K562 (cell line): ENCODE data around the gene NUCKS1. TPM values are rescaled to one million over a fixed set of nuclear protein-coding genes. Genes with fewer than 3 reads are reported as not detected.

Experiments used
- ATF3 ChIP-seq, 2 experiments: fragments of 450-650 bp in 1 of 2; sonication (generic) in 1 of 2; formaldehyde crosslinking in 1 of 2; IDR thresholded peaks in 1 of 2; conservative IDR thresholded peaks in 1 of 2; 2 replicates each; pipeline versions ENCODE4 v1.6.1 to v1.8.1; 2016 to 2023; ENCODE audit warnings: mild to moderate bottlenecking in 2 of 2, moderate library complexity in 2 of 2, inconsistent platforms in 1 of 2, missing genetic modification reagents in 1 of 2
- CBX2 ChIP-seq: fragments of 200-600 bp; sonication (generic); IDR thresholded peaks from one replicate; pipeline ENCODE4 v1.6.1; 2012; ENCODE audit warnings: mild to moderate bottlenecking, low read length, inconsistent platforms; ENCODE audit not compliant: insufficient read depth, poor library complexity, severe bottlenecking
- DNMT1 ChIP-seq: fragments of 450-650 bp; IDR thresholded peaks from 2 replicates; pipeline ENCODE4 v1.6.1; 2016; ENCODE audit warnings: antibody characterized with exemption, mild to moderate bottlenecking
- ETV6 ChIP-seq, 3 experiments: fragments of 150-350 bp in 1 of 3; sonication (generic) in 1 of 3; formaldehyde crosslinking in 1 of 3; IDR thresholded peaks; 2 replicates each; pipeline versions ENCODE4 v1.6.1 to v1.8.0; 2014 to 2022; ENCODE audit warnings: borderline replicate concordance in 2 of 3, low read depth in 2 of 3, antibody characterized with exemption in 1 of 3, low read length in 1 of 3, mild to moderate bottlenecking in 1 of 3, missing genetic modification reagents in 1 of 3
- FOXK2 ChIP-seq, 2 experiments: fragments of 450-650 bp; IDR thresholded peaks in 1 of 2; conservative IDR thresholded peaks in 1 of 2; 2 replicates each; pipeline ENCODE4 v1.6.1; 2016; ENCODE audit warnings: low read depth in 2 of 2, mild to moderate bottlenecking in 1 of 2
- GTF2E2 ChIP-seq: fragments of 200-800 bp; sonication (Bioruptor generic); IDR thresholded peaks from 2 replicates; pipeline ENCODE4 v1.6.1; 2016; ENCODE audit warnings: missing genetic modification characterization, missing compliant biosample characterization
- HMG20B ChIP-seq: fragments of 250-450 bp; sonication (Bioruptor Pico); IDR thresholded peaks from 2 replicates; pipeline ENCODE4 v1.5.0; 2021; ENCODE audit warnings: mild to moderate bottlenecking
- KDM1A ChIP-seq, 2 experiments: fragments of 450-650 bp; IDR thresholded peaks; 2 replicates each; pipeline ENCODE4 v1.6.1; 2016; ENCODE audit warnings: mild to moderate bottlenecking in 2 of 2
- MAFF ChIP-seq: IDR thresholded peaks from 2 replicates; pipeline ENCODE4 v1.6.1; 2012; ENCODE audit warnings: low read length, improper control_type of control experiment
- NCOA4 ChIP-seq: fragments of 450-650 bp; IDR thresholded peaks from 2 replicates; pipeline ENCODE4 v1.6.1; 2018; ENCODE audit warnings: mild to moderate bottlenecking; ENCODE audit not compliant: partially characterized antibody
- PCBP2 ChIP-seq: fragments of 200-400 bp; formaldehyde crosslinking; IDR thresholded peaks from 2 replicates; pipeline ENCODE4 v1.6.1; 2018; ENCODE audit warnings: low read length, low read depth, mild to moderate bottlenecking, moderate library complexity; ENCODE audit not compliant: poor library complexity, severe bottlenecking
- POLR2H ChIP-seq: IDR thresholded peaks from 2 replicates; pipeline ENCODE4 v1.6.1; 2016; ENCODE audit warnings: missing genetic modification characterization, low read depth, mild to moderate bottlenecking, control low read depth, missing compliant biosample characterization, moderate library complexity
- RBFOX2 ChIP-seq: fragments of 200-400 bp; formaldehyde crosslinking; IDR thresholded peaks from 2 replicates; pipeline ENCODE4 v1.6.1; 2017; ENCODE audit warnings: low read depth, mild to moderate bottlenecking, low read length, moderate library complexity
- RBM39 ChIP-seq: fragments of 200-400 bp; formaldehyde crosslinking; optimal IDR thresholded peaks from 2 replicates; pipeline ENCODE3; 2018; ENCODE audit warnings: low read depth, low read length
- TAF7 ChIP-seq: fragments of 450-650 bp; IDR thresholded peaks from 2 replicates; pipeline ENCODE4 v1.6.1; 2016; ENCODE audit warnings: missing genetic modification characterization, missing compliant biosample characterization
- THRA ChIP-seq: fragments of 450-650 bp; IDR thresholded peaks from 2 replicates; pipeline ENCODE4 v1.6.1; 2017; ENCODE audit warnings: mild to moderate bottlenecking, moderate library complexity
- ZBTB26 ChIP-seq: fragments of 450-650 bp; formaldehyde crosslinking; IDR thresholded peaks from 2 replicates; pipeline ENCODE4 v1.4.0; 2022; ENCODE audit warnings: missing genetic modification characterization
- ZNF395 ChIP-seq: fragments of 200-800 bp; sonication (Bioruptor generic); IDR thresholded peaks from 2 replicates; pipeline ENCODE4 v1.6.1; 2017; ENCODE audit warnings: missing genetic modification characterization, missing compliant biosample characterization
- ZNF398 ChIP-seq: fragments of 250-450 bp; sonication (Bioruptor Pico); IDR thresholded peaks from 2 replicates; pipeline ENCODE4 v1.8.0; 2021; ENCODE audit warnings: moderate library complexity, mild to moderate bottlenecking, inconsistent platforms
- polyA plus RNA-seq, 8 experiments: library from polyadenylated mRNA; depleted of rRNA in 4 of 8; stranded (reverse) in 5 of 8; unstranded in 3 of 8; fragments of >200 nt; fragmentation: Nextera tagmentation in 2 of 8; fragmentation: Illumina TruSeq in 1 of 8; extraction: Ambion mirVana in 2 of 8; extraction: Trizol in 1 of 8; gene quantifications; 2 replicates each; pipeline versions ENCODE4 v1.2.1 to v1.2.3, GENCODE V29; 2011 to 2014; ENCODE audit warnings: inconsistent platforms in 1 of 8, missing spikeins in 1 of 8
- total RNA-seq, 7 experiments: library from RNA; depleted of rRNA in 6 of 7; stranded (reverse); fragments of >200 nt in 6 of 7; fragmentation: Illumina TruSeq in 2 of 7; extraction: Trizol in 2 of 7; gene quantifications; 2 replicates each; pipeline versions ENCODE4 v1.2.1 to v1.2.3, GENCODE V29; 2011 to 2021; ENCODE audit warnings: low replicate concordance in 1 of 7

The NUCKS1 gene
- total and polyA plus RNA-seq, 9 of the 15 experiments (the other 6 are each of a cell fraction or from before 2014, with no cell fraction given), result 66.7 to 244 (median 149) TPM

- TF ChIP-seq GTF2E2 (tag), result no peak
- peak; percentile 58; the same call in 1 of the 2 replicates for TF ChIP-seq ATF3 (IDR thresholded peaks at IDR 0.05)
- TF ChIP-seq ATF3 (CRISPR knock-in tag; conservative IDR thresholded peaks at IDR 0.05), result no peak
- TF ChIP-seq ZNF398, result no peak
- TF ChIP-seq POLR2H (tag), result no peak
- TF ChIP-seq RBFOX2, result no peak
- TF ChIP-seq CBX2, result no peak
- TF ChIP-seq KDM1A (IDR thresholded peaks at IDR 0.05), result peak; percentile 22 to 50; a peak in 2 of 4 replicates
- TF ChIP-seq NCOA4, result no peak
- TF ChIP-seq HMG20B (CRISPR knock-in tag), result no peak
- TF ChIP-seq THRA, result no peak
- no peak for TF ChIP-seq MAFF
- TF ChIP-seq ETV6 (IDR thresholded peaks at IDR 0.05; ENCODE audit: borderline replicate concordance in 1 of 2, low read depth in 2 of 2, low read length in 1 of 2), result no peak
- TF ChIP-seq ETV6 (CRISPR knock-in tag; IDR thresholded peaks at IDR 0.05; ENCODE audit: borderline replicate concordance), result no peak
- no peak for TF ChIP-seq DNMT1
- no peak for TF ChIP-seq FOXK2 (conservative IDR thresholded peaks at IDR 0.05 in 1 of 2, IDR thresholded peaks at IDR 0.05 in 1 of 2; ENCODE audit: low read depth in 2 of 2)
- TF ChIP-seq ZNF395 (CRISPR knock-in tag), result no peak
- no peak for TF ChIP-seq PCBP2
- no peak for TF ChIP-seq TAF7 (tag)
- no peak for TF ChIP-seq ZBTB26 (CRISPR knock-in tag)
- TF ChIP-seq RBM39, result no peak
Observed at GRCh38 chr1:205706601-205707502, 43.1 kb downstream of the NUCKS1 start (continued).
